ENCODE data around the gene INTS7.

- TF ChIP-seq, protein P1, sequence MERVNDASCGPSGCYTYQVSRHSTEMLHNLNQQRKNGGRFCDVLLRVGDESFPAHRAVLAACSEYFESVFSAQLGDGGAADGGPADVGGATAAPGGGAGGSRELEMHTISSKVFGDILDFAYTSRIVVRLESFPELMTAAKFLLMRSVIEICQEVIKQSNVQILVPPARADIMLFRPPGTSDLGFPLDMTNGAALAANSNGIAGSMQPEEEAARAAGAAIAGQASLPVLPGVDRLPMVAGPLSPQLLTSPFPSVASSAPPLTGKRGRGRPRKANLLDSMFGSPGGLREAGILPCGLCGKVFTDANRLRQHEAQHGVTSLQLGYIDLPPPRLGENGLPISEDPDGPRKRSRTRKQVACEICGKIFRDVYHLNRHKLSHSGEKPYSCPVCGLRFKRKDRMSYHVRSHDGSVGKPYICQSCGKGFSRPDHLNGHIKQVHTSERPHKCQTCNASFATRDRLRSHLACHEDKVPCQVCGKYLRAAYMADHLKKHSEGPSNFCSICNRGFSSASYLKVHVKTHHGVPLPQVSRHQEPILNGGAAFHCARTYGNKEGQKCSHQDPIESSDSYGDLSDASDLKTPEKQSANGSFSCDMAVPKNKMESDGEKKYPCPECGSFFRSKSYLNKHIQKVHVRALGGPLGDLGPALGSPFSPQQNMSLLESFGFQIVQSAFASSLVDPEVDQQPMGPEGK (CRISPR knock-in tag; IDR thresholded peaks at IDR 0.05; ENCODE audit: borderline replicate concordance), result no peak
- TF ChIP-seq ZNF8 (CRISPR knock-in tag; IDR thresholded peaks at IDR 0.05), result no peak
- TF ChIP-seq, protein P2, sequence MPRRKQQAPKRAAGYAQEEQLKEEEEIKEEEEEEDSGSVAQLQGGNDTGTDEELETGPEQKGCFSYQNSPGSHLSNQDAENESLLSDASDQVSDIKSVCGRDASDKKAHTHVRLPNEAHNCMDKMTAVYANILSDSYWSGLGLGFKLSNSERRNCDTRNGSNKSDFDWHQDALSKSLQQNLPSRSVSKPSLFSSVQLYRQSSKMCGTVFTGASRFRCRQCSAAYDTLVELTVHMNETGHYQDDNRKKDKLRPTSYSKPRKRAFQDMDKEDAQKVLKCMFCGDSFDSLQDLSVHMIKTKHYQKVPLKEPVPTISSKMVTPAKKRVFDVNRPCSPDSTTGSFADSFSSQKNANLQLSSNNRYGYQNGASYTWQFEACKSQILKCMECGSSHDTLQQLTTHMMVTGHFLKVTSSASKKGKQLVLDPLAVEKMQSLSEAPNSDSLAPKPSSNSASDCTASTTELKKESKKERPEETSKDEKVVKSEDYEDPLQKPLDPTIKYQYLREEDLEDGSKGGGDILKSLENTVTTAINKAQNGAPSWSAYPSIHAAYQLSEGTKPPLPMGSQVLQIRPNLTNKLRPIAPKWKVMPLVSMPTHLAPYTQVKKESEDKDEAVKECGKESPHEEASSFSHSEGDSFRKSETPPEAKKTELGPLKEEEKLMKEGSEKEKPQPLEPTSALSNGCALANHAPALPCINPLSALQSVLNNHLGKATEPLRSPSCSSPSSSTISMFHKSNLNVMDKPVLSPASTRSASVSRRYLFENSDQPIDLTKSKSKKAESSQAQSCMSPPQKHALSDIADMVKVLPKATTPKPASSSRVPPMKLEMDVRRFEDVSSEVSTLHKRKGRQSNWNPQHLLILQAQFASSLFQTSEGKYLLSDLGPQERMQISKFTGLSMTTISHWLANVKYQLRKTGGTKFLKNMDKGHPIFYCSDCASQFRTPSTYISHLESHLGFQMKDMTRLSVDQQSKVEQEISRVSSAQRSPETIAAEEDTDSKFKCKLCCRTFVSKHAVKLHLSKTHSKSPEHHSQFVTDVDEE (CRISPR knock-in tag; IDR thresholded peaks at IDR 0.05), result no peak
- no peak for TF ChIP-seq ZNF565 (CRISPR knock-in tag; conservative IDR thresholded peaks at IDR 0.05; ENCODE audit: low read depth)
These were observed 2.5 kb upstream of the INTS7 start for GRCh38 chr1:212037900-212038299.

Data from SK-N-SH treated with all-trans-retinoic acid at 6 μM for 48 hours (cell line).